ENCODE data around the gene MIER2.
"Not testable (repeated sequence)": the region's sequence is repeated elsewhere in the genome, so short reads cannot be mapped to it uniquely, and the experiment has no call there.

Gene MIER2

GRCh38 chr19:275000-275399 lies 69.6 kb downstream of the MIER2 start:
- Histone ChIP-seq H3K4me2 (ENCODE audit: low read length) (no peak overlapping the region), H3K9me3 (replicated peaks; ENCODE audit: low read length) (no peaks in the 10 kb centered on the region), H3K4me3 (ENCODE audit: low read length) (no peak overlapping the region), H3K4me1 (ENCODE audit: control insufficient read depth, insufficient read depth, low read length) (no peaks in the 10 kb centered on the region), H3K36me3 (ENCODE audit: insufficient read depth, low read length) (no peaks in the 10 kb centered on the region), H3K9ac (ENCODE audit: low read depth, low read length) (no peak overlapping the region), H3K27me3 (ENCODE audit: control insufficient read depth, insufficient read depth, low read length) (peaks cover 28% of the 10 kb centered on the region)

- Histone ChIP-seq H3K4me3 (ENCODE audit: low read length) (no peak overlapping the region), H3K9me3 (replicated peaks; ENCODE audit: low read length) (no peaks in the 10 kb centered on the region), H3K36me3 (ENCODE audit: insufficient read depth, low read length) (no peaks in the 10 kb centered on the region), H3K9ac (ENCODE audit: low read depth, low read length) (no peak overlapping the region), H3K27me3 (ENCODE audit: control insufficient read depth, insufficient read depth, low read length) (peaks cover 30% of the 10 kb centered on the region), H3K4me2 (ENCODE audit: low read length) (no peak overlapping the region), H3K4me1 (ENCODE audit: control insufficient read depth, insufficient read depth, low read length) (no peaks in the 10 kb centered on the region)
Measured at GRCh38 chr19:273393-273792, 71.2 kb downstream of the MIER2 start.

GRCh38 chr19:271856-272255 lies 72.7 kb downstream of the MIER2 start:
- Histone ChIP-seq H3K4me3 (ENCODE audit: low read length) (no peak overlapping the region), H3K27me3 (ENCODE audit: control insufficient read depth, insufficient read depth, low read length) (peaks cover 31% of the 10 kb centered on the region), H3K36me3 (ENCODE audit: insufficient read depth, low read length) (no peaks in the 10 kb centered on the region), H3K9me3 (replicated peaks; ENCODE audit: low read length) (no peaks in the 10 kb centered on the region), H3K4me2 (ENCODE audit: low read length) (no peak overlapping the region), H3K4me1 (ENCODE audit: control insufficient read depth, insufficient read depth, low read length) (peaks cover 3% of the 10 kb centered on the region), H3K9ac (ENCODE audit: low read depth, low read length) (no peak overlapping the region)

- H3K27me3 ChIP-seq (ENCODE audit: control insufficient read depth, insufficient read depth, low read length), result peaks cover 35% of the 10 kb centered on the region
- not testable (repeated sequence) for H3K4me2 ChIP-seq (ENCODE audit: low read length); H3K4me1 ChIP-seq (ENCODE audit: control insufficient read depth, insufficient read depth, low read length); H3K4me3 ChIP-seq (ENCODE audit: low read length); H3K9me3 ChIP-seq (replicated peaks; ENCODE audit: low read length); H3K36me3 ChIP-seq (ENCODE audit: insufficient read depth, low read length); H3K9ac ChIP-seq (ENCODE audit: low read depth, low read length)
Measured at GRCh38 chr19:270766-271318, 73.8 kb downstream of the MIER2 start.

- Histone ChIP-seq H3K4me3 (ENCODE audit: low read length) (no peak overlapping the region), H3K4me2 (ENCODE audit: low read length) (no peak overlapping the region), H3K27me3 (ENCODE audit: control insufficient read depth, insufficient read depth, low read length) (peaks cover 43% of the 10 kb centered on the region), H3K9ac (ENCODE audit: low read depth, low read length) (no peak overlapping the region), H3K9me3 (replicated peaks; ENCODE audit: low read length) (no peaks in the 10 kb centered on the region), H3K4me1 (ENCODE audit: control insufficient read depth, insufficient read depth, low read length) (peaks cover 3% of the 10 kb centered on the region), H3K36me3 (ENCODE audit: insufficient read depth, low read length) (no peaks in the 10 kb centered on the region)
Measured at GRCh38 chr19:269241-269640, 75.4 kb downstream of the MIER2 start.

- Histone ChIP-seq H3K27me3 (ENCODE audit: control insufficient read depth, insufficient read depth, low read length) (peaks cover 34% of the 10 kb centered on the region), H3K9ac (ENCODE audit: low read depth, low read length) (no peak overlapping the region), H3K4me3 (ENCODE audit: low read length) (no peak overlapping the region), H3K9me3 (replicated peaks; ENCODE audit: low read length) (no peaks in the 10 kb centered on the region), H3K4me1 (ENCODE audit: control insufficient read depth, insufficient read depth, low read length) (peaks cover 1% of the 10 kb centered on the region), H3K4me2 (ENCODE audit: low read length) (no peak overlapping the region), H3K36me3 (ENCODE audit: insufficient read depth, low read length) (no peaks in the 10 kb centered on the region)
Measured at GRCh38 chr19:262125-262524, 82.5 kb downstream of the MIER2 start.

GRCh38 chr19:256804-257203 lies 87.8 kb downstream of the MIER2 start:
- not testable (repeated sequence) for H3K9ac ChIP-seq (ENCODE audit: low read depth, low read length); H3K27me3 ChIP-seq (ENCODE audit: control insufficient read depth, insufficient read depth, low read length); H3K4me1 ChIP-seq (ENCODE audit: control insufficient read depth, insufficient read depth, low read length)

More at GRCh38 chr19:256804-257203, 87.8 kb downstream of the MIER2 start:
- H3K4me3 ChIP-seq (ENCODE audit: low read length); H3K36me3 ChIP-seq (ENCODE audit: insufficient read depth, low read length); H3K9me3 ChIP-seq (replicated peaks; ENCODE audit: low read length); H3K4me2 ChIP-seq (ENCODE audit: low read length): not testable (repeated sequence)
